Measurements from ENCODE around the gene PTX4. TPM values are rescaled to one million over a fixed set of nuclear protein-coding genes. Genes with fewer than 3 reads are reported as not detected.
A peak's percentile ranks its signal among the peaks of the same experiment; 100 is the strongest.

Gene PTX4
- total and polyA plus RNA-seq, 2 donors (not counting 3 experiments of a cell fraction or from before 2014, with no cell fraction given) = 0.31 TPM; not detected in 1

- intact Hi-C loops (cut with micrococcal nuclease) = loop anchor here (5.0 kb wide), 1 partner anchor 214 kb away; the partner anchor contains the start of gene MAPK8IP3
- dilution Hi-C loops (cut with MboI; ENCODE audit: extremely low pct_ligation_motif_present, low sequenced_read_pairs) = no loop called here
Measured at GRCh38 chr16:1492923-1493745, 4.4 kb upstream of the PTX4 start, which contains the start of gene TELO2. Gene TELO2, plus strand, starts transcription at chr16:1493360. Its CDS starts 922 bp downstream, at chr16:1494282.

More at GRCh38 chr16:1492923-1493745, 4.4 kb upstream of the PTX4 start, which contains the start of gene TELO2:
- Histone ChIP-seq H3K4me1 (ENCODE audit: control insufficient read depth, extremely low read depth, insufficient read depth, low read length) (peaks cover 15% of the 10 kb centered on the region), H3K27ac (ENCODE audit: insufficient read depth, low read depth, low read length) (peak within 1 kb of the TSS; percentile 84), H3K79me2 (ENCODE audit: control insufficient read depth, insufficient read depth, low read length) (peaks cover 19% of the 10 kb centered on the region), H2AFZ (ENCODE audit: low read depth, low read length) (peak within 1 kb of the TSS; percentile 98), H3K4me3 (replicated peaks in 1 of 3; ENCODE audit: insufficient read depth in 1 of 3, low read depth in 1 of 3, low read length in 3 of 3) (peak within 1 kb of the TSS; percentile 67 to 85 (median 77)), H3K9me1 (replicated peaks; ENCODE audit: control insufficient read depth, extremely low read depth, insufficient read depth, low read length) (no peaks in the 10 kb centered on the region), H3K27me3 (ENCODE audit: control insufficient read depth in 2 of 2, insufficient read depth in 2 of 2, low read length in 2 of 2) (no peaks in the 10 kb centered on the region), H3K9ac (replicated peaks; ENCODE audit: extremely low read depth, insufficient read depth, low read length) (peak within 1 kb of the TSS; percentile 93), H3K36me3 (ENCODE audit: control insufficient read depth in 2 of 2, extremely low read depth in 1 of 2, insufficient read depth in 2 of 2, low read length in 2 of 2) (peaks cover 3 to 8% of the 10 kb centered on the region in 2 experiments), H3K4me2 (ENCODE audit: insufficient read depth, low read length) (peak within 1 kb of the TSS; percentile 83), H4K20me1 (replicated peaks; ENCODE audit: control insufficient read depth, extremely low read depth, insufficient read depth, low read length) (no peaks in the 10 kb centered on the region), H3K9me3 (replicated peaks; ENCODE audit: control insufficient read depth, insufficient read depth, low read length) (no peaks in the 10 kb centered on the region)
- BruUV-seq (replicated peaks) = TSS peak; percentile 69
- TF ChIP-seq CTCF (IDR thresholded peaks at IDR 0.05; ENCODE audit: extremely low read depth in 1 of 2, insufficient read depth in 1 of 2, low read depth in 1 of 2, low read length in 2 of 2) (no peak), JUN (IDR thresholded peaks at IDR 0.05; ENCODE audit: borderline replicate concordance, insufficient read depth, insufficient read length, low read depth) (no peak), POLR2A (IDR thresholded peaks at IDR 0.05; ENCODE audit: low read depth, low read length) (peak; percentile 68), GATA2 (IDR thresholded peaks at IDR 0.05; ENCODE audit: insufficient read depth, insufficient read length, low read depth, low read length) (no peak), POLR2AphosphoS5 (IDR thresholded peaks at IDR 0.05; ENCODE audit: insufficient read depth, low read depth, low read length) (peak; percentile 73), MAX (IDR thresholded peaks at IDR 0.05; ENCODE audit: insufficient read depth, insufficient read length) (peak; percentile 75), MYC (IDR thresholded peaks at IDR 0.05; ENCODE audit: low read depth, low read length) (no peak), FOS (IDR thresholded peaks at IDR 0.05; ENCODE audit: borderline replicate concordance, insufficient read depth, low read length) (no peak), EZH2 (IDR thresholded peaks at IDR 0.05; ENCODE audit: borderline replicate concordance, low read depth, low read length, severe bottlenecking) (no peak)
- CTCF ChIA-PET = interaction anchor here (0.6 to 2.3 kb wide), 12 partner anchors 10 to 232 kb away, joined by 3 to 24 read pairs (median 6); partner anchors contain the start of genes JPT2 and MAPK8IP3
- FAIRE-seq = peak; percentile 68
- peak; percentile 63 for DNase-seq (ENCODE audit: low read depth, low spot score)
- POLR2A ChIA-PET = interaction anchor here (0.7 kb wide), 1 partner anchor 17 kb away, joined by 4 read pairs; no protein-coding TSS in a partner anchor

Measured in endothelial cell of umbilical vein (primary cell).